ENCODE results near the gene NFAT5. TPM values are rescaled to one million over a fixed set of nuclear protein-coding genes. Genes with fewer than 3 reads are reported as not detected.

NFAT5 gene
- total and polyA plus RNA-seq, 9 of the 15 experiments (the other 6 are each of a cell fraction or from before 2014, with no cell fraction given): 0.78 to 20.5 (median 12.4) TPM

DNA sequence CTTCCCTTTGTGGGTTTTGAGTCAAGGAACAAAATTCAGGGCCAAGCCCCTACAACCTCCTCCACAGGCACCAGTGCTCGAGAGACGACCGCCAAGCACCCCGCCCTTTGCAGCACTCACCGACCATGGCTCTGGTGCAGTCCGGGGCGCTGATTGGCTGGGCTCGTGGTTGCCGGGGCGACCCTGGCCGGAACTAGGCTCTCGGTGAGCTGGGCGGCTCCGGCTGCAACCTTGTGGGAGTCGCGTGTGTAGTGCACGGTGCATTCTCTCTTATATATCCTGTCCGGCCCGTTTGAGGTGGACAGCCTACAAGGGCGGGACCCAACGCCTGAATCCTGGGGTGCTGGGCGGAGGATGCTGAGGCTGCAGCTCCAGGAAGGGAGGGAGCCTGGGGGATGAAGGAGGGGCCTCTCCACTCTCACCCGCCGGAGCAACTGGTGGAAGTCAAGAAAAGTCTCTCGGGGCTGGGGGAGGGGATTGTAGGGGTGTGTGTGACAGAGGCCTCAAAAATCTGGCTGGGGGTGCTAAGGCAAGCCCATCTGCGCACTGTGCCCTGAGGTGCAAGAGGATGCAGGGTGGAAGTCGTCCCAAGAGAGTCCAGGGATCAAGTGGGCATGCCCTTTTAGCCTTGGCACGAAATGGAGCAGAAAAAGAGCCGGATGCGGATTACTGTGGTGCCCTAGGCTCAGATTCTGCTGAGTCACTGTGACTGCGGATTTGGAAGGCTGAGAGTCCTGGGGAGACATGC, 160.7 kb downstream of the NFAT5 start, which contains the start of gene NQO1 (continued):
- TF ChIP-seq, protein P1, sequence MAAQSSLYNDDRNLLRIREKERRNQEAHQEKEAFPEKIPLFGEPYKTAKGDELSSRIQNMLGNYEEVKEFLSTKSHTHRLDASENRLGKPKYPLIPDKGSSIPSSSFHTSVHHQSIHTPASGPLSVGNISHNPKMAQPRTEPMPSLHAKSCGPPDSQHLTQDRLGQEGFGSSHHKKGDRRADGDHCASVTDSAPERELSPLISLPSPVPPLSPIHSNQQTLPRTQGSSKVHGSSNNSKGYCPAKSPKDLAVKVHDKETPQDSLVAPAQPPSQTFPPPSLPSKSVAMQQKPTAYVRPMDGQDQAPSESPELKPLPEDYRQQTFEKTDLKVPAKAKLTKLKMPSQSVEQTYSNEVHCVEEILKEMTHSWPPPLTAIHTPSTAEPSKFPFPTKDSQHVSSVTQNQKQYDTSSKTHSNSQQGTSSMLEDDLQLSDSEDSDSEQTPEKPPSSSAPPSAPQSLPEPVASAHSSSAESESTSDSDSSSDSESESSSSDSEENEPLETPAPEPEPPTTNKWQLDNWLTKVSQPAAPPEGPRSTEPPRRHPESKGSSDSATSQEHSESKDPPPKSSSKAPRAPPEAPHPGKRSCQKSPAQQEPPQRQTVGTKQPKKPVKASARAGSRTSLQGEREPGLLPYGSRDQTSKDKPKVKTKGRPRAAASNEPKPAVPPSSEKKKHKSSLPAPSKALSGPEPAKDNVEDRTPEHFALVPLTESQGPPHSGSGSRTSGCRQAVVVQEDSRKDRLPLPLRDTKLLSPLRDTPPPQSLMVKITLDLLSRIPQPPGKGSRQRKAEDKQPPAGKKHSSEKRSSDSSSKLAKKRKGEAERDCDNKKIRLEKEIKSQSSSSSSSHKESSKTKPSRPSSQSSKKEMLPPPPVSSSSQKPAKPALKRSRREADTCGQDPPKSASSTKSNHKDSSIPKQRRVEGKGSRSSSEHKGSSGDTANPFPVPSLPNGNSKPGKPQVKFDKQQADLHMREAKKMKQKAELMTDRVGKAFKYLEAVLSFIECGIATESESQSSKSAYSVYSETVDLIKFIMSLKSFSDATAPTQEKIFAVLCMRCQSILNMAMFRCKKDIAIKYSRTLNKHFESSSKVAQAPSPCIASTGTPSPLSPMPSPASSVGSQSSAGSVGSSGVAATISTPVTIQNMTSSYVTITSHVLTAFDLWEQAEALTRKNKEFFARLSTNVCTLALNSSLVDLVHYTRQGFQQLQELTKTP (IDR thresholded peaks at IDR 0.05; ENCODE audit: low read depth in 1 of 2, partially characterized antibody in 2 of 2): peak; percentile 39 to 84
- TF ChIP-seq, protein P2, sequence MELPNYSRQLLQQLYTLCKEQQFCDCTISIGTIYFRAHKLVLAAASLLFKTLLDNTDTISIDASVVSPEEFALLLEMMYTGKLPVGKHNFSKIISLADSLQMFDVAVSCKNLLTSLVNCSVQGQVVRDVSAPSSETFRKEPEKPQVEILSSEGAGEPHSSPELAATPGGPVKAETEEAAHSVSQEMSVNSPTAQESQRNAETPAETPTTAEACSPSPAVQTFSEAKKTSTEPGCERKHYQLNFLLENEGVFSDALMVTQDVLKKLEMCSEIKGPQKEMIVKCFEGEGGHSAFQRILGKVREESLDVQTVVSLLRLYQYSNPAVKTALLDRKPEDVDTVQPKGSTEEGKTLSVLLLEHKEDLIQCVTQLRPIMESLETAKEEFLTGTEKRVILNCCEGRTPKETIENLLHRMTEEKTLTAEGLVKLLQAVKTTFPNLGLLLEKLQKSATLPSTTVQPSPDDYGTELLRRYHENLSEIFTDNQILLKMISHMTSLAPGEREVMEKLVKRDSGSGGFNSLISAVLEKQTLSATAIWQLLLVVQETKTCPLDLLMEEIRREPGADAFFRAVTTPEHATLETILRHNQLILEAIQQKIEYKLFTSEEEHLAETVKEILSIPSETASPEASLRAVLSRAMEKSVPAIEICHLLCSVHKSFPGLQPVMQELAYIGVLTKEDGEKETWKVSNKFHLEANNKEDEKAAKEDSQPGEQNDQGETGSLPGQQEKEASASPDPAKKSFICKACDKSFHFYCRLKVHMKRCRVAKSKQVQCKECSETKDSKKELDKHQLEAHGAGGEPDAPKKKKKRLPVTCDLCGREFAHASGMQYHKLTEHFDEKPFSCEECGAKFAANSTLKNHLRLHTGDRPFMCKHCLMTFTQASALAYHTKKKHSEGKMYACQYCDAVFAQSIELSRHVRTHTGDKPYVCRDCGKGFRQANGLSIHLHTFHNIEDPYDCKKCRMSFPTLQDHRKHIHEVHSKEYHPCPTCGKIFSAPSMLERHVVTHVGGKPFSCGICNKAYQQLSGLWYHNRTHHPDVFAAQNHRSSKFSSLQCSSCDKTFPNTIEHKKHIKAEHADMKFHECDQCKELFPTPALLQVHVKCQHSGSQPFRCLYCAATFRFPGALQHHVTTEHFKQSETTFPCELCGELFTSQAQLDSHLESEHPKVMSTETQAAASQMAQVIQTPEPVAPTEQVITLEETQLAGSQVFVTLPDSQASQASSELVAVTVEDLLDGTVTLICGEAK (IDR thresholded peaks at IDR 0.05): peak; percentile 50; the same call in 1 of the 2 replicates
- TF ChIP-seq, protein P2 (CRISPR knock-in tag; IDR thresholded peaks at IDR 0.05): no peak
- TF ChIP-seq FOSL1 (tag; conservative IDR thresholded peaks at IDR 0.05) (peak; percentile 24; the same call in 1 of the 2 replicates), BRD9 (IDR thresholded peaks at IDR 0.05; ENCODE audit: low read depth, partially characterized antibody) (peak; percentile 86), ZNF507 (tag; conservative IDR thresholded peaks at IDR 0.05) (no peak), TAL1 (IDR thresholded peaks at IDR 0.05) (no peak), KDM1A (IDR thresholded peaks at IDR 0.05) (peak; percentile 65 to 69)
- TF ChIP-seq, protein P3, sequence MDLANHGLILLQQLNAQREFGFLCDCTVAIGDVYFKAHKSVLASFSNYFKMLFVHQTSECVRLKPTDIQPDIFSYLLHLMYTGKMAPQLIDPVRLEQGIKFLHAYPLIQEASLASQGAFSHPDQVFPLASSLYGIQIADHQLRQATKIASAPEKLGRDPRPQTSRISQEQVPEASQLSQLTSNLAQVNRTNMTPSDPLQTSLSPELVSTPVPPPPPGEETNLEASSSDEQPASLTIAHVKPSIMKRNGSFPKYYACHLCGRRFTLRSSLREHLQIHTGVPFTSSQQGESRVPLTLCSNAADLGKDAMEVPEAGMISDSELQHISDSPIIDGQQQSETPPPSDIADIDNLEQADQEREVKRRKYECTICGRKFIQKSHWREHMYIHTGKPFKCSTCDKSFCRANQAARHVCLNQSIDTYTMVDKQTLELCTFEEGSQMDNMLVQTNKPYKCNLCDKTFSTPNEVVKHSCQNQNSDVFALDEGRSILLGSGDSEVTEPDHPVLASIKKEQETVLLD (IDR thresholded peaks at IDR 0.05): no peak; the same call in none of the 2 replicates
- TF ChIP-seq, protein P4, sequence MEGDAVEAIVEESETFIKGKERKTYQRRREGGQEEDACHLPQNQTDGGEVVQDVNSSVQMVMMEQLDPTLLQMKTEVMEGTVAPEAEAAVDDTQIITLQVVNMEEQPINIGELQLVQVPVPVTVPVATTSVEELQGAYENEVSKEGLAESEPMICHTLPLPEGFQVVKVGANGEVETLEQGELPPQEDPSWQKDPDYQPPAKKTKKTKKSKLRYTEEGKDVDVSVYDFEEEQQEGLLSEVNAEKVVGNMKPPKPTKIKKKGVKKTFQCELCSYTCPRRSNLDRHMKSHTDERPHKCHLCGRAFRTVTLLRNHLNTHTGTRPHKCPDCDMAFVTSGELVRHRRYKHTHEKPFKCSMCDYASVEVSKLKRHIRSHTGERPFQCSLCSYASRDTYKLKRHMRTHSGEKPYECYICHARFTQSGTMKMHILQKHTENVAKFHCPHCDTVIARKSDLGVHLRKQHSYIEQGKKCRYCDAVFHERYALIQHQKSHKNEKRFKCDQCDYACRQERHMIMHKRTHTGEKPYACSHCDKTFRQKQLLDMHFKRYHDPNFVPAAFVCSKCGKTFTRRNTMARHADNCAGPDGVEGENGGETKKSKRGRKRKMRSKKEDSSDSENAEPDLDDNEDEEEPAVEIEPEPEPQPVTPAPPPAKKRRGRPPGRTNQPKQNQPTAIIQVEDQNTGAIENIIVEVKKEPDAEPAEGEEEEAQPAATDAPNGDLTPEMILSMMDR (IDR thresholded peaks at IDR 0.05 in 2 of 3, conservative IDR thresholded peaks at IDR 0.05 in 1 of 3; ENCODE audit: insufficient read depth in 2 of 3, low read depth in 1 of 3, low read length in 3 of 3): 0 out of 6 replicates have a peak, but pooled peaks of 1 of the 3 experiments have one; percentile 1

All from K562 (cell line).